OCI-LY3 (cell line): ENCODE results near the gene TTLL5.

Source experiments
- H2AFZ ChIP-seq: fragments of 200-600, 300-600 bp; shearing (Covaris generic); 2 replicates; pipeline ENCODE4 v1.6.0; 2014; ENCODE audit warnings: antibody characterized with exemption, low read depth, low read length
- H3K27ac ChIP-seq: fragments of 200-600, 300-600 bp; sonication (generic); 2 replicates; pipeline ENCODE4 v1.5.1; 2014; ENCODE audit warnings: mild to moderate bottlenecking, low read length, moderate library complexity, mixed read lengths
- H3K27me3 ChIP-seq: fragments of 200-600, 300-600 bp; sonication (generic); 2 replicates; pipeline ENCODE4 v1.6.1; 2014; ENCODE audit warnings: low read depth, low read length, mixed read lengths
- H3K36me3 ChIP-seq: fragments of 200-600, 300-600 bp; sonication (generic); replicated peaks from 2 replicates; pipeline ENCODE3; 2014; ENCODE audit warnings: low read depth, low read length, mixed read lengths
- H3K4me1 ChIP-seq: fragments of 300-600, 200-600 bp; sonication (generic); 2 replicates; pipeline ENCODE4 v1.6.1; 2014; ENCODE audit warnings: low read length, mixed read lengths
- H3K4me2 ChIP-seq: fragments of 200-600, 300-600 bp; sonication (generic); 2 replicates; pipeline ENCODE4 v1.6.1; 2014; ENCODE audit warnings: low read length, mixed read lengths
- H3K4me3 ChIP-seq: fragments of 300-600, 200-600 bp; sonication (generic); 2 replicates; pipeline ENCODE4 v1.5.1; 2014; ENCODE audit warnings: antibody characterized with exemption, mild to moderate bottlenecking, low read length, moderate library complexity
- H3K79me2 ChIP-seq: fragments of 300-600, 200-600 bp; shearing (Covaris generic); 2 replicates; pipeline ENCODE4 v1.6.1; 2014; ENCODE audit warnings: mild to moderate bottlenecking, low read length, mixed read lengths
- H3K9ac ChIP-seq: fragments of 300-600, 200-600 bp; shearing (Covaris generic); 2 replicates; pipeline ENCODE4 v1.6.0; 2014; ENCODE audit warnings: mild to moderate bottlenecking, low read length, moderate library complexity
- H3K9me3 ChIP-seq: fragments of 200-600, 300-600 bp; shearing (Covaris generic); 2 replicates; pipeline ENCODE4 v1.6.1; 2014; ENCODE audit warnings: low read length, mixed read lengths; ENCODE audit not compliant: insufficient read depth
- H4K20me1 ChIP-seq: fragments of 200-600, 300-600 bp; sonication (generic); 2 replicates; pipeline ENCODE4 v1.6.1; 2016; ENCODE audit warnings: low read length, mixed read lengths; ENCODE audit not compliant: insufficient read depth
- CTCF ChIP-seq: fragments of 200-600, 300-600 bp; sonication (generic); IDR thresholded peaks from 2 replicates; pipeline ENCODE4 v1.5.1; 2014; ENCODE audit warnings: antibody characterized with exemption, low read length, low read depth
- EZH2phosphoT487 ChIP-seq: fragments of 200-600 bp; shearing (Covaris generic); IDR thresholded peaks from 2 replicates; pipeline ENCODE4 v1.6.1; 2018; ENCODE audit warnings: antibody characterized with exemption, mixed run types, low read depth

TTLL5 gene

GRCh38 chr14:75934998-75935628, 274.1 kb downstream of the TTLL5 start:
- H3K9me3 ChIP-seq, result no peaks in the 10 kb centered on the region
- H3K36me3 ChIP-seq, result no peaks in the 10 kb centered on the region
- no peaks in the 10 kb centered on the region for H3K4me1 ChIP-seq
- H3K4me2 ChIP-seq, result no peak overlapping the region
- H3K4me3 ChIP-seq, result no peak overlapping the region
- H4K20me1 ChIP-seq, result no peaks in the 10 kb centered on the region
- no peak overlapping the region for H3K9ac ChIP-seq
- no peak for TF ChIP-seq EZH2phosphoT487
- TF ChIP-seq CTCF, result no peak
- H3K27me3 ChIP-seq, result no peaks in the 10 kb centered on the region
- no peak overlapping the region for H2AFZ ChIP-seq
- no peaks in the 10 kb centered on the region for H3K79me2 ChIP-seq
- H3K27ac ChIP-seq, result no peak overlapping the region

DNA sequence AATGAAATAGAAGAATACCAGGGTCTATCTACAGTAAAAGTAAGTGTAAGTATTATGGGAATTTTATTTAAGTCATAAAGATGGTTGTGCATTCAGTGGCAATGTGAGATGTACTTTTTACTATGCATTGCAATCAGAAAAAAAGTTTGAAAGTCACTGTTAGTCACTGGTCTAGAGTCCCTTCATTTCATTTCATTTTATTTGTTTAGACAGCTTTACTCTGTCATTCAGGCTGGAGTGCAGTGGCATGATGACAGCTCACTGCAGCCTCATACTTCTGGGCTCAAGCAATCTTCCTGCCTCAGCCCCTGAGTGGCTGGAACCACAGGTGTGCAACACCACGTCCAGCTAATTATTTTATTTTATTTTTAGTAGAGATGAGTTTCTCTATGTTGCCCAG, 278.2 kb downstream of the TTLL5 start:
- Histone ChIP-seq H3K9ac (no peak overlapping the region), H4K20me1 (no peaks in the 10 kb centered on the region), H2AFZ (no peak overlapping the region), H3K27ac (no peak overlapping the region), H3K27me3 (no peaks in the 10 kb centered on the region), H3K4me2 (no peak overlapping the region), H3K36me3 (no peaks in the 10 kb centered on the region), H3K9me3 (no peaks in the 10 kb centered on the region), H3K79me2 (no peaks in the 10 kb centered on the region), H3K4me1 (no peaks in the 10 kb centered on the region), H3K4me3 (no peak overlapping the region)
- TF ChIP-seq CTCF (no peak), EZH2phosphoT487 (no peak)

DNA sequence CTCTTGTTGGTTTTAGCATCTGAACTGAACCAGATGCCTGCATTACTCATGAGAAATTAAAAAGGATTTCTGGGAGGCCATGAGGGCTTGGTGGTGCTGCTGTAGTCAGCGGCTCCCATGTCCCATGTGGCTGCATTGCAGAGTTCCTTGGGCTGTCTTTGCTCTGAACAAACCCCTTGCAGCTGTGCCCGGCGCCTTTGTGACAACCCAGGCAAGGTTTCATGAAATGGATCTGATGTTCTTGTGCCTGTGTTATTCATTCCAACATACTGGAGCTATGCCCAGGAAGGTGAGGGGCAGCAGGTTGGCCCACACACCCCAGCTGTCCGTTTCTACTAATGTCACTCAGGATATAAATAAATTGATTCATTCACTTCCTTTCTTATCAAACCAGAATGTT, 280.0 kb downstream of the TTLL5 start:
- Histone ChIP-seq H3K36me3 (no peaks in the 10 kb centered on the region), H3K4me2 (no peak overlapping the region), H3K4me1 (no peaks in the 10 kb centered on the region), H4K20me1 (no peaks in the 10 kb centered on the region), H3K9ac (no peak overlapping the region), H3K27ac (no peak overlapping the region), H3K27me3 (no peaks in the 10 kb centered on the region), H2AFZ (no peak overlapping the region), H3K4me3 (no peak overlapping the region), H3K9me3 (no peaks in the 10 kb centered on the region), H3K79me2 (no peaks in the 10 kb centered on the region)
- no peak for TF ChIP-seq CTCF
- TF ChIP-seq EZH2phosphoT487, result no peak

- H3K36me3 ChIP-seq, result no peaks in the 10 kb centered on the region
These were observed 283.7 kb downstream of the TTLL5 start for GRCh38 chr14:75944607-75945241.

More at GRCh38 chr14:75944607-75945241, 283.7 kb downstream of the TTLL5 start:
- no peaks in the 10 kb centered on the region for H3K27me3 ChIP-seq
- no peak overlapping the region for H2AFZ ChIP-seq
- no peaks in the 10 kb centered on the region for H3K4me1 ChIP-seq
- H3K9me3 ChIP-seq, result no peaks in the 10 kb centered on the region
- H3K4me3 ChIP-seq, result no peak overlapping the region
- H4K20me1 ChIP-seq, result no peaks in the 10 kb centered on the region
- no peak overlapping the region for H3K27ac ChIP-seq
- TF ChIP-seq EZH2phosphoT487 (no peak), CTCF (no peak)
- no peaks in the 10 kb centered on the region for H3K79me2 ChIP-seq
- no peak overlapping the region for H3K4me2 ChIP-seq
- H3K9ac ChIP-seq, result no peak overlapping the region
